HL-60 (cell line): ENCODE results near the gene TLX1.

ENCODE experiments used
- GABPA ChIP-seq: IDR thresholded peaks from 2 replicates; pipeline ENCODE4 v1.6.1; 2012; ENCODE audit warnings: low read depth
- POLR2AphosphoS5 ChIP-seq: IDR thresholded peaks from 2 replicates; pipeline ENCODE4 v1.6.1; 2012; ENCODE audit warnings: low read depth
- TF ChIP-seq, protein P1 (sequence below): IDR thresholded peaks from one replicate; pipeline ENCODE4 v1.5.1; 2011; ENCODE audit warnings: low read length, control low read depth, inconsistent platforms; ENCODE audit not compliant: insufficient read depth
- TF ChIP-seq, protein P2 (sequence below): IDR thresholded peaks from 2 replicates; pipeline ENCODE4 v1.6.1; 2012; ENCODE audit warnings: low read depth; ENCODE audit not compliant: insufficient replicate concordance

- TF ChIP-seq, protein P1, sequence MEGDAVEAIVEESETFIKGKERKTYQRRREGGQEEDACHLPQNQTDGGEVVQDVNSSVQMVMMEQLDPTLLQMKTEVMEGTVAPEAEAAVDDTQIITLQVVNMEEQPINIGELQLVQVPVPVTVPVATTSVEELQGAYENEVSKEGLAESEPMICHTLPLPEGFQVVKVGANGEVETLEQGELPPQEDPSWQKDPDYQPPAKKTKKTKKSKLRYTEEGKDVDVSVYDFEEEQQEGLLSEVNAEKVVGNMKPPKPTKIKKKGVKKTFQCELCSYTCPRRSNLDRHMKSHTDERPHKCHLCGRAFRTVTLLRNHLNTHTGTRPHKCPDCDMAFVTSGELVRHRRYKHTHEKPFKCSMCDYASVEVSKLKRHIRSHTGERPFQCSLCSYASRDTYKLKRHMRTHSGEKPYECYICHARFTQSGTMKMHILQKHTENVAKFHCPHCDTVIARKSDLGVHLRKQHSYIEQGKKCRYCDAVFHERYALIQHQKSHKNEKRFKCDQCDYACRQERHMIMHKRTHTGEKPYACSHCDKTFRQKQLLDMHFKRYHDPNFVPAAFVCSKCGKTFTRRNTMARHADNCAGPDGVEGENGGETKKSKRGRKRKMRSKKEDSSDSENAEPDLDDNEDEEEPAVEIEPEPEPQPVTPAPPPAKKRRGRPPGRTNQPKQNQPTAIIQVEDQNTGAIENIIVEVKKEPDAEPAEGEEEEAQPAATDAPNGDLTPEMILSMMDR = no peak
- no peak for TF ChIP-seq GABPA
- TF ChIP-seq, protein P2, sequence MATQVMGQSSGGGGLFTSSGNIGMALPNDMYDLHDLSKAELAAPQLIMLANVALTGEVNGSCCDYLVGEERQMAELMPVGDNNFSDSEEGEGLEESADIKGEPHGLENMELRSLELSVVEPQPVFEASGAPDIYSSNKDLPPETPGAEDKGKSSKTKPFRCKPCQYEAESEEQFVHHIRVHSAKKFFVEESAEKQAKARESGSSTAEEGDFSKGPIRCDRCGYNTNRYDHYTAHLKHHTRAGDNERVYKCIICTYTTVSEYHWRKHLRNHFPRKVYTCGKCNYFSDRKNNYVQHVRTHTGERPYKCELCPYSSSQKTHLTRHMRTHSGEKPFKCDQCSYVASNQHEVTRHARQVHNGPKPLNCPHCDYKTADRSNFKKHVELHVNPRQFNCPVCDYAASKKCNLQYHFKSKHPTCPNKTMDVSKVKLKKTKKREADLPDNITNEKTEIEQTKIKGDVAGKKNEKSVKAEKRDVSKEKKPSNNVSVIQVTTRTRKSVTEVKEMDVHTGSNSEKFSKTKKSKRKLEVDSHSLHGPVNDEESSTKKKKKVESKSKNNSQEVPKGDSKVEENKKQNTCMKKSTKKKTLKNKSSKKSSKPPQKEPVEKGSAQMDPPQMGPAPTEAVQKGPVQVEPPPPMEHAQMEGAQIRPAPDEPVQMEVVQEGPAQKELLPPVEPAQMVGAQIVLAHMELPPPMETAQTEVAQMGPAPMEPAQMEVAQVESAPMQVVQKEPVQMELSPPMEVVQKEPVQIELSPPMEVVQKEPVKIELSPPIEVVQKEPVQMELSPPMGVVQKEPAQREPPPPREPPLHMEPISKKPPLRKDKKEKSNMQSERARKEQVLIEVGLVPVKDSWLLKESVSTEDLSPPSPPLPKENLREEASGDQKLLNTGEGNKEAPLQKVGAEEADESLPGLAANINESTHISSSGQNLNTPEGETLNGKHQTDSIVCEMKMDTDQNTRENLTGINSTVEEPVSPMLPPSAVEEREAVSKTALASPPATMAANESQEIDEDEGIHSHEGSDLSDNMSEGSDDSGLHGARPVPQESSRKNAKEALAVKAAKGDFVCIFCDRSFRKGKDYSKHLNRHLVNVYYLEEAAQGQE = no peak
- TF ChIP-seq POLR2AphosphoS5 = no peak
Observed at GRCh38 chr10:101140084-101140949, 9.2 kb downstream of the TLX1 start.
